Measurements from ENCODE around the gene GUCY2D.
"Not testable (repeated sequence)": the region's sequence is repeated elsewhere in the genome, so short reads cannot be mapped to it uniquely, and the experiment has no call there.

Gene GUCY2D

GRCh38 chr17:8019166-8019565 lies 16.8 kb downstream of the GUCY2D start:
- DNase-seq = no peak

GRCh38 chr17:8019665-8020650 lies 17.5 kb downstream of the GUCY2D start:
- no peak for DNase-seq

GRCh38 chr17:8020776-8021564 lies 18.6 kb downstream of the GUCY2D start:
- DNase-seq = no peak

DNA sequence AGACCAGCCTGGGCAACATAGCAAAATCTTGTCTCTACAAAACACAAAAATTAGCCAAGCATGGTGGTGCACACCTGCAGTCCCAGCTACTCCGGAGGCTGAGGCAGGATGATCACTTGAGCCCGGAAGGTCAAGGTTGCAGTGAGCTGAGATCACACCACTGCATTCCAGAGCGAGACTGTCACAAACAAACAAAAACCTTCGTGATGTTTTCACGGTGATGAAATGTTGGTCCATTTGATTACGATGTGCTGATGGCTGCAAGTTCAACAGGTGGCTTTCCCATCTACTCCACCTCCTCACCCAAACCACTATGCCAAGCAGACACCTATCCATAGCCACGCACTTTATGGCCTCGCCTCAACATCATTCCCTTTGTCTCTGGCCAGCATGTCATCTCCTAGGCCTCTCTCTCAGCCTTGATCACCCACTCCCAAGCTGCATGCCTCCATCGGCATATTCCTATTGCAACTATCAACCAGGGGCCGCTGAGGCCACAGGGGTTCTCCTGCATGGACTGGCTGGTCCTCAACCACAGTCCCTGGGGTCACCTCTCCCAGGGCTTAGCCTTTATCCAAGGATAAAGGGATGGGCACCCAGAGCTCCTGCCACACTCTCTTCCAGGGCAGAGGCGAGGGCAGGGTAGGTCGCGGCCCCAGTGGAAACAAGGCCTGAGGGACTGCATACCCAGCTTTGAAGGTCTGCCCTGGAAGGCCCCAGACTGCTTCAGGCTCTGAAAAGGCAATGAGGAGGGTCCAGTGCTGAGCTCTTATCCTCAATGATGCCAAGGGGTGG lies 19.3 kb downstream of the GUCY2D start:
- DNase-seq = no peak

GRCh38 chr17:8022360-8023003 lies 20.1 kb downstream of the GUCY2D start:
- no peak for DNase-seq

DNA sequence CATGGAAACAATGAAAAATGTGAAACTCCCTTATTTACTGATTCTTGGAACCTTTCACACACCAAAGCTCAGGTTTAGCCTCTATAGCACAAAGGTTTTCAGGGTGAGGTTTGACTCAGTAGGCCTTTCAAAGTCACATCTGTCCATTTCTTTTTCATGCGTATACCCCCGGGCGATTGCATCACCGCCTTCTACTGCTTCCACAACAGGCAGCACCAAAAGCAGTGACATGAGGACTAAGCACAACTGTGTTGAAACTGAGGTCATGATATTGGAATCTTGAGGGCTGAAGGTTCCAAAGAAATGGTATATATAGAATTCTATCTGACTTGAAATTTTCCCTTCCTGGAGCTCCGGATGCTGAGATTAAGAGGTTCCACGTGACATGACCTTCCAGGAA lies 21.7 kb downstream of the GUCY2D start:
- DNase-seq = not testable (repeated sequence)

- DNase-seq = no peak
These were observed 22.9 kb downstream of the GUCY2D start for GRCh38 chr17:8025176-8025911.

DNA sequence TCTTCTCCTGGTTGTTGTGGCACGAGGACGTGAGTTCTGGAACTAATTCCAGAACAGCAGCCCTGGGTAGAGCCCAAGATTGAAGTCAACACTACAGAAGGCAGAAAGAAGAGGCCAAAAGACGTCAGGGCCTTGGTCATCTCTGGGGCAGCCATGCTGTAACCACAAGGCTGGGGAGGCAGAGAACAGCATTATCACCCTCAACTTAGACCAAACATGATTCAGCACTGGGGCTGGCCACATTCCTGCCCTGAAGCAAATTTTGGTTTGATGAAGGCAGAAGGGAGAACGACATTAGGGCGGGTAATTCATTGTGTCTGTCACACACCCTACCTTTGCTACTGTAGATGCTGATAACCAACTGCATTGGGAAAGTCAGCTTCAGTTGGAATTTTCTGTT lies 26.7 kb downstream of the GUCY2D start:
- no peak for DNase-seq

DNA sequence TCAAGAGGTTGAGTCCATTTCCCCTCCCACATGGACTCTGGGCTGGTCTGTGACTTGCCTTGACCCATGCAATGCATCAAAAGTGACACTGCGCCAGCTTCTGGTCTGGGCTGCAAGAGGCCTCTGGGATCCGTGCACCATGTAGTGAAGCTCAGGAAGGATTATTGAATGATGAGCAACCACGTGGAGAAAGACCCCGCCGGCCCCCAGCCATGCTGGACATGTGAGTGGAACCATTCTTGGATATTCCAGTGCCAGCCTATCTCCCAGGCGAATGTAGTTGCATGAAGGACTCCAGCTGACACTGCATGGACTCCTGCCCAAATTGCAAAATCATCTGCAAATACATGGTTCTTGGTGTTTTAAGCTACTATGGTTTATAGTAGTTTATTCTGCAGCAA lies 28.8 kb downstream of the GUCY2D start:
- DNase-seq = no peak

DNA sequence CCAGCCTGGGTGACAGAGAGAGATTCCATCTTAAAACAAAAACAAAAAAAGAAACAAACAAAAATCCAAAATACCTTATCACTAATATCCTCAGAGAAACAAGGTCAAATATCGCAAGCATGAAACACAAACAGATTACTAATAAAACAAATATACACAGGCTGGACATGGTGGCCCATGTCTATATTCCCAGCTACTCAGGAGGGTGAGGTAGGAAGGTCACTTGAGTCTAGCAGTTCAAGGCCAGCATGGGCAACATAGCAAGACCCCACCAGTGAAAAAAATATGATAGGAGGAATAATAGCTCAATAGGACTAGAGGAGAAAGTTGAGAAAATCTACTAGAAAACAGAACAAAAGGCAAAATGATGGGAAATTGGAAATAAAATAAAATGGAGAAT lies 29.5 kb downstream of the GUCY2D start:
- no peak for DNase-seq

DNA sequence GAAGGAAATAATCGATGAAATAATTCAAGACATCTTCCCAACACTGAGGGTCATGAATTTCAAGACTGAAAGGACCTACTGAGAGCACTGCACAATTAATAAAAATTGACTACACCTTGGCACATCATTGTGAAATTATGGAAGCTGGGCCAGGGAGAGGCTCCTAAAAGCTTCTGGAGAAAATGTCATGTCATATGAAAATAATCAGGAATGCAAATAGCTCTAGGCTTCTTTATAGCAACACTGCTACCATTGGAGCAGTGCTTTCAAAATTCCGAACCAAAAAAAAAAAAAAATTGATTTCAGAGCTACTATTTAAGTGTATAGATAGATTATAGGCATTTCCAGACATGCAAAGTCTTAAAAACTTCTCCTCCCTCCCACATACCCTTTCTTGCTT lies 30.0 kb downstream of the GUCY2D start:
- DNase-seq = no peak

DNA sequence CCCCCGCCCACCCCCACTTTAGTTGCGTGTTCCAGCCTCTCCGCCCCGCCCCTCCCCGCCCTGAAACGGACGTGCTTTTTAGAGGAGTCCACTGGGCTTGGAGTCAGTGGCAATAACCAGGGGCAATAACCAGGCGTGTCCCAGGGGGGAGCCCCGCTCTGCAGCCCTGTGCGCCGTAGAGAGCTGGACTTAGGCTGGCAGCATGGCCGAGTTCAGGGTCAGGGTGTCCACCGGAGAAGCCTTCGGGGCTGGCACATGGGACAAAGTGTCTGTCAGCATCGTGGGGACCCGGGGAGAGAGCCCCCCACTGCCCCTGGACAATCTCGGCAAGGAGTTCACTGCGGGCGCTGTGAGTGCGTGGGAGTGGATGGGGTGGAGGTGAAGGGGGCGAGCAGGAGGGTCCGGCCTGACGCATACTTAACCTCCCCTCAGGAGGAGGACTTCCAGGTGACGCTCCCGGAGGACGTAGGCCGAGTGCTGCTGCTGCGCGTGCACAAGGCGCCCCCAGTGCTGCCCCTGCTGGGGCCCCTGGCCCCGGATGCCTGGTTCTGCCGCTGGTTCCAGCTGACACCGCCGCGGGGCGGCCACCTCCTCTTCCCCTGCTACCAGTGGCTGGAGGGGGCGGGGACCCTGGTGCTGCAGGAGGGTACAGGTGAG lies 36.7 kb downstream of the GUCY2D start, which contains the start of gene ALOX15B:
Gene ALOX15B (plus strand): TSS at position 106 of the 657 bp plus-strand sequence. CDS start 97 bp downstream, at position 203.
- DNase-seq = no peak

GRCh38 chr17:8039611-8040168 lies 37.3 kb downstream of the GUCY2D start:
- DNase-seq = no peak

GRCh38 chr17:8041249-8041928 lies 39.0 kb downstream of the GUCY2D start:
- DNase-seq = no peak

DNA sequence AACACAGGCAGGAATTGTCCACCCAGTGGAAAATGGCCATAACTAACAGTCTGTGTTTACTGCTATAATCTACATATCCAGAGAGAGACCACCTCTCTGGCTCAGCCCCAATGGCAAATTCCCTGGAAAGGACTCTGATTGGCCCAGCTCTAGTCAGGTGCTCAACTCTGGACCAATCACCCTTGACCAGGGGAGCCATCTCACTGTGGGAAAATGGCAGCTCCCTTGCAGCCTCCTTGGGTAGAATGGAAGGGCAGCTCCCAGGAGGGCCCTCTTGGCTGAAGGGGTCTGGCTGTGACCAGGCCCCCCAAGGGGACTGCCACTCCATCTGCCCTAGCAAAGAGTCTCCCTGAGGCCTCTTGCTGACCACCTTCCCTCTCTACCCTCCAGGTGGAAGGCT lies 39.6 kb downstream of the GUCY2D start:
- DNase-seq = no peak

DNA sequence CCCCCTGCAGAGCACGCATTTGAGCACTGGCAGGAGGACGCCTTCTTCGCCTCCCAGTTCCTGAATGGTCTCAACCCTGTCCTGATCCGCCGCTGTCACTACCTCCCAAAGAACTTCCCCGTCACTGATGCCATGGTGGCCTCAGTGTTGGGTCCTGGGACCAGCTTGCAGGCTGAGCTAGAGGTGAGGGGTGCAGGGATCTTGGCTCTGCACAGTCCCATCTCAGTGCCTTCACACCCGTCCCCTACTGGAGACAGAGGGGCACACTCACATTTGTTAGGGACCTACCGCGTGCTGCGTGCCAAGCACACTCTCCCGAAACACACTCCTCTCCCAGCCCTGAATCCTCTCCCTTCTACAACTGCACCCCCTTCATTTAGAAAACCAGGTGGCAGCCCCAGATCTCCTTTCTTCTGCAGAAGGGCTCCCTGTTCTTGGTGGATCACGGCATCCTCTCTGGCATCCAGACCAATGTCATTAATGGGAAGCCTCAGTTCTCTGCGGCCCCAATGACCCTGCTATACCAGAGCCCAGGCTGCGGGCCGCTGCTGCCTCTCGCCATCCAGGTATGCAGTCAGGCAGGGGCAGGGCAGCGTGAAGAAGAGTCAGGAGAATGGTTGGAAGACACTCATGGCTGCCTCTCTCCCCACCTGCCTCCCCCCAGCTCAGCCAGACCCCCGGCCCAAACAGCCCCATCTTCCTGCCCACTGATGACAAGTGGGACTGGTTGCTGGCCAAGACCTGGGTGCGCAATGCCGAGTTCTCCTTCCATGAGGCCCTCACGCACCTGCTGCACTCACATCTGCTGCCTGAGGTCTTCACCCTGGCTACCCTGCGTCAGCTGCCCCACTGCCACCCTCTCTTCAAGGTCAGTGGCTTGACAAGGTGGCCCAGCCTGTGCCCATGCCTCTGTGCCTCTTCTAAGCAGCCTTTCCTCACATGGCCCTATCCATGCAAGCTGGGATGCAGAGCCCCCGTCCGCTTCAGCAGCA lies 42.7 kb downstream of the GUCY2D start:
- no peak for DNase-seq

DNA sequence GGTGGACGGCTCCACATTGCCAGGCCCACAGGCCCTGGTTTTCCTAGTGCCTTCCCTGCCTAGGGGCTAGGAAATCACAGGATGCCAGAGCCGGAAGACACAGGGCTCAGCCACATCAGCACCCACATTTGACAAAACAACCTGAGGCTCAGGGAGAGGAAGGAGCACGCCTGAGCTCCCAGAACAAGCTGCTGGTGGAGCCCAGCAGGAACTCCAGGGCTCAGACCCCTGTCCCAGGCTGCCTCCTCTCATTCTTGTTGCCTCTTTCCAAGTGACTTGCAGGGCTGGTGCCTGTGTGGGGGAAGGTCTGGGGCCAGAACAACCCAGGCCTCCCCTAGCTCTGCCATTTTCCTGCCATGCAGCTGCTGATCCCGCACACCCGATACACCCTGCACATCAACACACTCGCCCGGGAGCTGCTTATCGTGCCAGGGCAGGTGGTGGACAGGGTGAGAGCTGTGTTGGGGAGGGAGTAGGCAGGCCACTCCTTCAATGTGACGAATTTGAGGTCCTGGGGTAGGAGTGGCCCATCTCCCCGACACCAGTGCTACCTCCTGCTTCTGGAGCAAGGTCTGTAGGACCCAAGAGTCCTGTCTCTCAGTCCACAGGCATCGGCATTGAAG lies 44.0 kb downstream of the GUCY2D start:
- DNase-seq = no peak

Measured in left hindlimb (tissue), 1 donor.